ENCODE results near the gene TOP3B. TPM values are rescaled to one million over a fixed set of nuclear protein-coding genes. Genes with fewer than 3 reads are reported as not detected.

TOP3B gene
- total RNA-seq, 1 experiment from 2014 or later = 29.1 TPM

- no peak for DNase-seq (ENCODE audit: low read depth, low spot score)
- no TSS peak for BruUV-seq (replicated peaks)
- intact Hi-C loops (cut with micrococcal nuclease; ENCODE audit: unreplicated experiment) = no loop called here
- ChIA-PET POLR2A (interaction anchor here (0.6 kb wide), 1 partner anchor 21 kb away, joined by 5 read pairs; no protein-coding TSS in a partner anchor), CTCF (no interaction called here)
- no peaks in the 10 kb centered on the region for H3K36me3 ChIP-seq (ENCODE audit: control insufficient read depth, insufficient read depth, low read length)
- in situ Hi-C loops (cut with HindIII; ENCODE audit: low pct_unique_long_range_greater_than_20kb, low sequenced_read_pairs) = loop anchor here (25.0 kb wide), 1 partner anchor 134 kb away; no protein-coding TSS in a partner anchor
- no peak for ATAC-seq
- TF ChIP-seq POLR2AphosphoS5 (IDR thresholded peaks at IDR 0.05; ENCODE audit: low read depth, low read length) (no peak), CTCF (IDR thresholded peaks at IDR 0.05) (no peak), TCF7L2 (IDR thresholded peaks at IDR 0.05; ENCODE audit: low read depth, low read length) (no peak), REST (IDR thresholded peaks at IDR 0.05; ENCODE audit: insufficient read depth in 1 of 2, low read depth in 2 of 2, low read length in 1 of 2) (no peak), SIN3A (IDR thresholded peaks at IDR 0.05; ENCODE audit: borderline replicate concordance, insufficient read depth, low read depth, low read length) (no peak)
- H3K4me1 ChIP-seq (ENCODE audit: control insufficient read depth, insufficient read depth, low read length) = no peaks in the 10 kb centered on the region; the same call in 1 of the 2 replicates
- no peaks in the 10 kb centered on the region for H3K9me3 ChIP-seq (ENCODE audit: control insufficient read depth, insufficient read depth, low read depth, low read length)
- H3K27ac ChIP-seq (ENCODE audit: low read length) = no peak overlapping the region
- no peaks in the 10 kb centered on the region for H3K27me3 ChIP-seq (ENCODE audit: control insufficient read depth, insufficient read depth, low read length)
- no peak overlapping the region for H3K4me3 ChIP-seq (ENCODE audit: low read depth in 2 of 2, low read length in 2 of 2)
These were observed 36.2 kb downstream of the TOP3B start for GRCh38 chr22:21946262-21946925.

GRCh38 chr22:21945453-21946261, 36.9 kb downstream of the TOP3B start:
- no TSS peak for BruUV-seq (replicated peaks)
- DNase-seq (ENCODE audit: low read depth, low spot score) = no peak
- intact Hi-C loops (cut with micrococcal nuclease; ENCODE audit: unreplicated experiment) = no loop called here
- H3K4me1 ChIP-seq (ENCODE audit: control insufficient read depth, insufficient read depth, low read length) = no peaks in the 10 kb centered on the region; the same call in 1 of the 2 replicates
- no peak overlapping the region for H3K4me3 ChIP-seq (ENCODE audit: low read depth in 2 of 2, low read length in 2 of 2)
- CTCF ChIA-PET = no interaction called here
- H3K9me3 ChIP-seq (ENCODE audit: control insufficient read depth, insufficient read depth, low read depth, low read length) = no peaks in the 10 kb centered on the region
- no peak for TF ChIP-seq SIN3A (IDR thresholded peaks at IDR 0.05; ENCODE audit: borderline replicate concordance, insufficient read depth, low read depth, low read length)
- TF ChIP-seq REST (IDR thresholded peaks at IDR 0.05; ENCODE audit: insufficient read depth in 1 of 2, low read depth in 2 of 2, low read length in 1 of 2) = no peak
- no peak for TF ChIP-seq CTCF (IDR thresholded peaks at IDR 0.05)
- TF ChIP-seq POLR2AphosphoS5 (IDR thresholded peaks at IDR 0.05; ENCODE audit: low read depth, low read length) = no peak
- TF ChIP-seq TCF7L2 (IDR thresholded peaks at IDR 0.05; ENCODE audit: low read depth, low read length) = no peak
- in situ Hi-C loops (cut with HindIII; ENCODE audit: low pct_unique_long_range_greater_than_20kb, low sequenced_read_pairs) = loop anchor here (25.0 kb wide), 1 partner anchor 133 kb away; no protein-coding TSS in a partner anchor
- H3K27ac ChIP-seq (ENCODE audit: low read length) = no peak overlapping the region
- no peaks in the 10 kb centered on the region for H3K36me3 ChIP-seq (ENCODE audit: control insufficient read depth, insufficient read depth, low read length)
- ATAC-seq = no peak
- H3K27me3 ChIP-seq (ENCODE audit: control insufficient read depth, insufficient read depth, low read length) = no peaks in the 10 kb centered on the region
- POLR2A ChIA-PET = interaction anchor here (0.6 kb wide), 1 partner anchor 20 kb away, joined by 5 read pairs; no protein-coding TSS in a partner anchor
